Activated T-helper 9 cell treated with anti-CD3 and anti-CD28 coated beads, Interleukin-2, amount 50 U/mL, for 16 hours (primary cell): ENCODE results near the gene VILL.
"Not testable (repeated sequence)": the region's sequence is repeated elsewhere in the genome, so short reads cannot be mapped to it uniquely, and the experiment has no call there.

Source experiments
- DNase-seq: peaks from one replicate; pipeline ENCODE4 v3.0.0-alpha.2; 2020; ENCODE audit warnings: low read depth

The VILL gene

GRCh38 chr3:38036286-38036685 is 45.7 kb downstream of the VILL start:
- DNase-seq: no peak

- no peak for DNase-seq
These were observed 46.3 kb downstream of the VILL start for GRCh38 chr3:38036906-38037305.

GRCh38 chr3:38038447-38038911 is 47.9 kb downstream of the VILL start:
- peak; percentile 14 for DNase-seq

GRCh38 chr3:38039101-38039898 is 48.7 kb downstream of the VILL start, which contains the start of gene DLEC1:
DLEC1 (plus strand) TSS chr3:38039208; CDS start chr3:38039226, 18 bp downstream.
- peak; percentile 72 for DNase-seq

- DNase-seq: peak; percentile 28
These were observed 49.3 kb downstream of the VILL start for GRCh38 chr3:38039899-38040261.

- no peak for DNase-seq
These were observed 49.8 kb downstream of the VILL start for GRCh38 chr3:38040401-38040800.

GRCh38 chr3:38043486-38043885 is 52.9 kb downstream of the VILL start:
- no peak for DNase-seq

GRCh38 chr3:38046027-38046426 is 55.4 kb downstream of the VILL start:
- DNase-seq: no peak

GRCh38 chr3:38046821-38047220 is 56.2 kb downstream of the VILL start:
- no peak for DNase-seq

GRCh38 chr3:38047896-38048295 is 57.3 kb downstream of the VILL start:
- DNase-seq: no peak

- DNase-seq: no peak
These were observed 59.0 kb downstream of the VILL start for GRCh38 chr3:38049358-38050126.

GRCh38 chr3:38051131-38051530 is 60.5 kb downstream of the VILL start:
- no peak for DNase-seq

- DNase-seq: not testable (repeated sequence)
These were observed 62.7 kb downstream of the VILL start for GRCh38 chr3:38053286-38053685.

- DNase-seq: not testable (repeated sequence)
These were observed 63.4 kb downstream of the VILL start for GRCh38 chr3:38053813-38054498.

- DNase-seq: no peak
These were observed 64.0 kb downstream of the VILL start for GRCh38 chr3:38054499-38055001.
